Endothelial cell (in vitro differentiated cells): ENCODE measurements around the gene CAPN9. TPM values are rescaled to one million over a fixed set of nuclear protein-coding genes. Genes with fewer than 3 reads are reported as not detected.

Source experiments
- DNase-seq: peaks from one replicate; pipeline ENCODE4 v3.0.0; 2021; ENCODE audit warnings: low spot score
- H3K27ac Mint-ChIP-seq: one replicate; pipeline ENCODE4 v1.8.0; 2021; ENCODE audit warnings: mixed read lengths, inconsistent platforms; ENCODE audit not compliant: unreplicated experiment
- H3K27me3 Mint-ChIP-seq: one replicate; pipeline ENCODE4 v1.8.0; 2021; ENCODE audit warnings: mild to moderate bottlenecking, moderate library complexity, mixed read lengths, inconsistent platforms; ENCODE audit not compliant: unreplicated experiment
- H3K36me3 Mint-ChIP-seq: one replicate; pipeline ENCODE4 v1.8.0; 2021; ENCODE audit warnings: mild to moderate bottlenecking, low read depth, mixed read lengths, inconsistent platforms; ENCODE audit not compliant: unreplicated experiment
- H3K4me1 Mint-ChIP-seq: one replicate; pipeline ENCODE4 v1.8.0; 2021; ENCODE audit warnings: mild to moderate bottlenecking, mixed read lengths, inconsistent platforms; ENCODE audit not compliant: unreplicated experiment
- H3K4me3 Mint-ChIP-seq: one replicate; pipeline ENCODE4 v1.8.0; 2021; ENCODE audit warnings: mild to moderate bottlenecking, mixed read lengths, inconsistent platforms; ENCODE audit not compliant: unreplicated experiment
- H3K9me3 Mint-ChIP-seq: one replicate; pipeline ENCODE4 v1.8.0; 2021; ENCODE audit warnings: mixed read lengths, inconsistent platforms; ENCODE audit not compliant: unreplicated experiment
- total RNA-seq: library from RNA; stranded (reverse); fragmentation: NEBNext Ultra II Directional; extraction: Animal tissue kit (Norgen Biotek cat#: 25700); gene quantifications from one replicate; pipeline ENCODE4 v1.2.1, GENCODE V29; 2021; ENCODE audit not compliant: unreplicated experiment
- TF ChIP-seq, protein P1 (sequence below): fragments of 200-600 bp; sonication (generic); IDR thresholded peaks from one replicate; pipeline ENCODE4 v1.5.0; 2021; ENCODE audit warnings: antibody characterized with exemption; ENCODE audit not compliant: unreplicated experiment

Gene CAPN9
- total RNA-seq, 1 donor from 2014 or later, result not detected

DNA sequence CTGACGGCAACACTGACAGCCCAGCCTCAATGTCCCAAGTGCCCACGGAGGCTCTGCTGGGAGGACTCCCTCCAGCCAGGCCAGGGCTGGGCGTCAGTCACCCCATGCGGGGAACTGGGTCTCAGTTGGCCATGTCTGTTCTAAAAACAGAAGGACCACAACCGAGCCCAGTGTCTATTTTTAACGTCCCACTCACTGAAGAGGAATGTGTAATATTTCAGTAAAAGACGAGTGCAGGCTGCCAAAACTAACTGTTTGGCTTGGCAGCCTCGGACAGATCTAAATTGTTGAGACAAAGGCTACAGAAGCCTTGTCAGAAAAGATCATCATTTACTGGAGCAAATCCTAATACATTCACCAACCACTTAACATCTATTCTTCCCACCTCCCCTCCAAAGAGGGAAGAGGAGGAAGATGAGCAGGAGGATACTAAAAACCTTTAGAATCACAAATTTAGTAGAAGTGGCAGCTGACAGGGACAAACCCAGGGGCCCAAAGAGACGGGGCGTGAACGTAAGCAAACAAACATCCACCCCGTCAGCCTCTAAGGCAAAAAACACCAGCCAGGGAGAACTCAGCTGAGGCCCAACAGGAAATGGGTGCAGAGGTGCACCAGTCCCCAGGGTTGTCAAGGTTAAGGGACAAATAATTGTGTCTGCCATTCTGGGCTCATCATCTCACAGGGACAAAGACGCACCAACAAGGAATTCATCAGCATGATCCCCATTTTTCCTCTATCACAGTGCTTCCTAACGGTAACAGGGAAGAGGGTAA lies 102.5 kb downstream of the CAPN9 start:
- no peak overlapping the region for H3K4me3 Mint-ChIP-seq
- H3K27ac Mint-ChIP-seq, result no peak overlapping the region

DNA sequence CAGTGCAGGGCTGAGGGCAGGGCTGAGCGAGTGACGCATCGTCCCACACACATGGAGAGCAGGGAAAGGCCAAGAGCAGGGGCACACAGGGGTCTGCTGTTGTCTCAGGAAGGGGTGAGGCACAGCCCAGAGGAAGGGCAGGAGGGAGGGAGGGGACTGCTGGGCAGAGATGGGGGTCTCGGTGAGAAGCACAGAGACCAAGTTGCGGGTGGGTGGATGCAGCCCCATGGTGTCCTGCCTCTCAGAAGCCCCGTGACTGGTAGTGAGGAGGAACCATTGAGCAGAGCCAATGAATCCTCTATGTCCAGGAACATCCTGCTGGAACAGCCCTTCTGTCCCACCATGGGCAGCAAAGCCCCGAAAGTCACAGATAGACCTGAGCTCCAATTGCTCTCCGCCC lies 103.4 kb downstream of the CAPN9 start:
- TF ChIP-seq, protein P1, sequence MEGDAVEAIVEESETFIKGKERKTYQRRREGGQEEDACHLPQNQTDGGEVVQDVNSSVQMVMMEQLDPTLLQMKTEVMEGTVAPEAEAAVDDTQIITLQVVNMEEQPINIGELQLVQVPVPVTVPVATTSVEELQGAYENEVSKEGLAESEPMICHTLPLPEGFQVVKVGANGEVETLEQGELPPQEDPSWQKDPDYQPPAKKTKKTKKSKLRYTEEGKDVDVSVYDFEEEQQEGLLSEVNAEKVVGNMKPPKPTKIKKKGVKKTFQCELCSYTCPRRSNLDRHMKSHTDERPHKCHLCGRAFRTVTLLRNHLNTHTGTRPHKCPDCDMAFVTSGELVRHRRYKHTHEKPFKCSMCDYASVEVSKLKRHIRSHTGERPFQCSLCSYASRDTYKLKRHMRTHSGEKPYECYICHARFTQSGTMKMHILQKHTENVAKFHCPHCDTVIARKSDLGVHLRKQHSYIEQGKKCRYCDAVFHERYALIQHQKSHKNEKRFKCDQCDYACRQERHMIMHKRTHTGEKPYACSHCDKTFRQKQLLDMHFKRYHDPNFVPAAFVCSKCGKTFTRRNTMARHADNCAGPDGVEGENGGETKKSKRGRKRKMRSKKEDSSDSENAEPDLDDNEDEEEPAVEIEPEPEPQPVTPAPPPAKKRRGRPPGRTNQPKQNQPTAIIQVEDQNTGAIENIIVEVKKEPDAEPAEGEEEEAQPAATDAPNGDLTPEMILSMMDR, result no peak
- Mint-ChIP-seq H3K27ac (no peak overlapping the region), H3K36me3 (peaks cover 19% of the 10 kb centered on the region), H3K27me3 (peaks cover 3% of the 10 kb centered on the region), H3K4me1 (peaks cover 11% of the 10 kb centered on the region), H3K4me3 (no peak overlapping the region), H3K9me3 (no peaks in the 10 kb centered on the region)
- no peak for DNase-seq

More for the DNA sequence above, 102.5 kb downstream of the CAPN9 start:
- H3K36me3 Mint-ChIP-seq, result peaks cover 14% of the 10 kb centered on the region
- H3K9me3 Mint-ChIP-seq, result no peaks in the 10 kb centered on the region
- TF ChIP-seq, protein P1, result no peak
- no peak for DNase-seq
- H3K4me1 Mint-ChIP-seq, result peaks cover 9% of the 10 kb centered on the region
- peaks cover 3% of the 10 kb centered on the region for H3K27me3 Mint-ChIP-seq

DNA sequence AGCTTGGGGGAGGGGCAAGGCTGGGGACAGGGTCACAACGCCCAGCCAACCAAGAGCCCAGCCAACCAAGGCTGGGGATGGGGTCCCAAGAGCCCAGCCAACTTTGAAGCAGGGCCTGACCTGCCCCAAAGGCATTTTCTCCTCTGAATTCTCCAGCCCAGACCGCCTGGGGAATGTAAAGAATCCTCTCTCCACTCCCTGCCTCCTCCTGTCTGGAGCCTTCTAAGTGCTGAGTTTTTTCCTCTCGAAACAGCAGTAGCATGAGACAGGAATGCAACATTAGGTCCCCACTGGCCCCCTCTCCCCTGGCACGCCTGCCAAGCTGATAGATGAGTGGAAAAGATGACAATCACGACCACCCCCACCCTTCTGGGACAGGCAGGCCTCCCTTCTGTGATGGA lies 104.1 kb downstream of the CAPN9 start:
- Mint-ChIP-seq H3K4me3 (no peak overlapping the region), H3K27me3 (peaks cover 6% of the 10 kb centered on the region), H3K36me3 (peaks cover 19% of the 10 kb centered on the region), H3K4me1 (peaks cover 12% of the 10 kb centered on the region), H3K27ac (no peak overlapping the region), H3K9me3 (no peaks in the 10 kb centered on the region)
- TF ChIP-seq, protein P1, result no peak
- DNase-seq, result no peak

Other genes starting within 250 kb of the CAPN9 start
- 24.3 TPM for gene COG2, start 104.9 kb upstream of the CAPN9 start, total RNA-seq
- not detected for gene AGT, start 33.3 kb upstream of the CAPN9 start, total RNA-seq
- gene C1orf198, start 121.1 kb downstream of the CAPN9 start, total RNA-seq, result 22.2 TPM
- gene TTC13, start 231.5 kb downstream of the CAPN9 start, total RNA-seq, result 62.5 TPM
- 8.3 TPM for gene ARV1, start 231.7 kb downstream of the CAPN9 start, total RNA-seq